ENCODE results near the gene NUDT3.
A peak's percentile ranks its signal among the peaks of the same experiment; 100 is the strongest.

Gene NUDT3

GRCh38 chr6:34236443-34237315 is 155.8 kb downstream of the NUDT3 start, which contains the start of gene HMGA1:
TSS of gene HMGA1 (plus strand) at chr6:34236873. CDS start at chr6:34240781, 3,908 bp downstream.
- DNase-seq, result peak; percentile 96

GRCh38 chr6:34236131-34236442 is 156.4 kb downstream of the NUDT3 start:
- DNase-seq, result peak; percentile 79

GRCh38 chr6:34235307-34236130 is 156.9 kb downstream of the NUDT3 start:
- DNase-seq, result peak; percentile 90

GRCh38 chr6:34234667-34235306 is 157.7 kb downstream of the NUDT3 start:
- DNase-seq, result peak; percentile 84

GRCh38 chr6:34233867-34234266 is 158.6 kb downstream of the NUDT3 start:
- DNase-seq, result no peak

GRCh38 chr6:34232901-34233300 is 159.6 kb downstream of the NUDT3 start:
- DNase-seq, result no peak

GRCh38 chr6:34231566-34232336 is 160.7 kb downstream of the NUDT3 start:
- DNase-seq, result no peak

- no peak for DNase-seq
Observed at GRCh38 chr6:34230653-34231371, 161.7 kb downstream of the NUDT3 start.

- no peak for DNase-seq
Observed at GRCh38 chr6:34229877-34230276, 162.6 kb downstream of the NUDT3 start.

Data from eye (tissue), 1 donor.